Adrenal gland (tissue), 5 donors: ENCODE data around the gene CCDC174.

ENCODE experiments used
- CTCF ChIP-seq, 6 experiments: fragments of 450-650 bp in 4 of 6; fragments of 200-600 bp in 2 of 6; sonication (generic) in 1 of 6; IDR thresholded peaks; 1 replicate in 5 of 6; 2 replicates in 1 of 6; pipeline versions ENCODE4 v1.5.1 to v1.8.0; 2016 to 2021; ENCODE audit warnings: antibody characterized with exemption in 6 of 6, mild to moderate bottlenecking in 2 of 6, moderate library complexity in 1 of 6
- POLR2A ChIP-seq, 2 donors: fragments of 450-650 bp; IDR thresholded peaks; one replicate each; pipeline ENCODE4 v1.6.1; 2017; ENCODE audit warnings: antibody characterized with exemption in 2 of 2, mild to moderate bottlenecking in 2 of 2, moderate library complexity in 1 of 2
- donor health status: DM: no; HTN: no; CAD: no.

GRCh38 chr3:14717307-14717706, 65.7 kb downstream of the CCDC174 start:
- TF ChIP-seq CTCF (IDR thresholded peaks at IDR 0.05), result no peak
- TF ChIP-seq POLR2A (IDR thresholded peaks at IDR 0.05), result no peak
